ENCODE data around the gene BICD1.

The BICD1 gene

GRCh38 chr12:32344047-32344446 is 237.4 kb downstream of the BICD1 start:
- DNase-seq (ENCODE audit: low spot score): no peak

DNA sequence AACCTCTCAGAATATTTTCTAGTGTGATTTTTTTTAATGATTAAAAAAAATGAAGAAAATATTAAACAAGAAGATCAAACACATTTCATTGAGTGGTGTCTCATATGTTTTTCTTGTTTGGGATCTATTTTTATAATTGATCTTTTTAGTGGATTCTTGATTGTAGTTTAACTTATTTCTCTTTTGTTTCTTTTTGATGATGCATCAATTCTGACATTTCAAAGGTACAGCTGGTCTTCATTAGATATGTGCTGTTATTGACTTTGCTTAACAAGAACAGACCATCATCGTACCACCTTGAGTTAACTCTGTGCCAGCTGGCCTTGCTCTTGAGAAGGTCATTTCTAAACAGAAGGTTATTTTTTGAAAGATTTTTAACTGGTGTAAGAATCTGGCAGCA is 246.9 kb downstream of the BICD1 start:
- DNase-seq (ENCODE audit: low spot score): no peak

- DNase-seq (ENCODE audit: low spot score): no peak
Measured at GRCh38 chr12:32357601-32358249, 251.1 kb downstream of the BICD1 start.

DNA sequence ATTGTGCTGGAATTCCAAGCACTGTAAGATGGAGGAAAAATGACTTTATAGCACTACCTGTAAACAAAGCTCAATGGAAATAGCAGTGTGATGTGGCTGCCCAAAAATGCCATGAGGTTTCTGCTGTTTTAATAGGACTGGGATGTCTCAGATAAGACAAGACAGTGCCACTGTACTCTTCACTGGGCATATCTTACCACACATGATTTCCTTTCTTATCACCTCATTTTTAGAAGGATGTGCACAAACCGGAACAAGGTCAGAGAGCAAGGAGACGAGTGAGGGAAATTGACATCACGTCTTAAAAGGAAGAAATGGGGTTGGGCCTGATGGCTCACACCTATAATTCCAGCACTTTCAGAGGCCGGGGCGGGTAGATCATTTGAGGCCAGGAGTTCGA is 254.3 kb downstream of the BICD1 start:
- no peak for DNase-seq (ENCODE audit: low spot score)

DNA sequence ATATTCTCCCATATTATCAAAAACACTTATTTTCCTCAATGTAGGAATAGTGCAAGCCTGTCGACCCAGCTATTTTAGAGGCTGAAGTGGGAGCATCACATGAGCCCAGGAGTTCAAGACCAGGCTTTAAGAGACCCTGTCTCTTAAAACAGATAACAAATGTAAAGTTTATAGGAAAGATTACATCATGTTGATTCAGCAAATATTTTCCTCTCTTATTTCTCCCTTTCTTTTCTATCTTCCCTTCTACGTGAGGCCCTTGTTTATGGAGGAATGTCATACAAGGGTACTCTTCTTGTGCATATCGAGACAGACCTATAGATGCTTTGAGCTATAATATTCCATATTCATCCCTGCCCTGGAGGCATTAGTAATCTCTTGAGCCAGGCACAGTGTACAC is 256.2 kb downstream of the BICD1 start:
- no peak for DNase-seq (ENCODE audit: low spot score)

DNA sequence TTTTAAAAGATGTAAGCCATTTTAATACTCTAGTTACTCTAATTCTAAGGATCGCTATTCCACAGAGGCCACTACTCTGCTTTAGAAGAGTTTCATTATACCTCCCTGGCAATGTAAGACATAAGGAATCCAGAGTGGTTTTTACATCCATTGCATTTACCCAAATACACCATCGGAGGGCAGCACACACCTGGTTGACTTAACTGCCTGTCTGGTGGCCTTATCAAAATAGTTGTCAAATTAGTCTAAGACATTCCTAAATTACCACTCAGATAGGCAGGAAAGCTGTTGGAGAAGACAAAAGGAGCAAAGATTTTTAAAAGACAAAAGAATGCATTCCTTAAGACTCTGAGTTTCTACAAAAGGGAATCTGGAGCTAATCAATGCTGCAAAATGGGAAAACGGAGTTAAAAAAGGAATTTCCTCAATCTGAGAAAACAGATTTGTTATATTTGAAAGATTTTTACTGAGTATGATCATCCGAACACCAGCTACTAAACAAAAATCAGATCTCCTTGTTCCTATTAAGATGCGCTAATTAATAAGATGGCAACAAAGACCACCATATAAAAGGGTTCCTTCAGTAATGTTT is 258.9 kb downstream of the BICD1 start:
- peak; percentile 55 for DNase-seq (ENCODE audit: low spot score)

DNA sequence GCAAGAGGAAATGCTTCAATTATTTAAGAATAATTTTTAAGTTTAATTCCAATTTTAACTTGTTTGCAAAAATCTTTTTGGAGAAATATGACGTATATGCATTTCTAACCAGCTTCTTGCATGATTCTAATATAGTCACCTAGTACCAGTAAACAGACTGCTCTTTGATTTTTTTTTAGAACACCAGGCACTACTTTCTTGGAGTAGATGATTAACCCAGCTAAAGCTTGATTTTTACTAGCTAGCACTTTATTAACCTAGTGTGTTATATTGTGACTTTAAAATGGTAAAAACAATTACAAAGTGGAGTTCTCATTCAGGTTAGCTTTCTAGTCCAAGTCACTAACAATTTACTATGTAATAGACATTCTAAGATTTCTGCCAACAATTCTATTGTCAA is 260.1 kb downstream of the BICD1 start:
- DNase-seq (ENCODE audit: low spot score): no peak

GRCh38 chr12:32367381-32367780 is 260.7 kb downstream of the BICD1 start:
- DNase-seq (ENCODE audit: low spot score): no peak

DNA sequence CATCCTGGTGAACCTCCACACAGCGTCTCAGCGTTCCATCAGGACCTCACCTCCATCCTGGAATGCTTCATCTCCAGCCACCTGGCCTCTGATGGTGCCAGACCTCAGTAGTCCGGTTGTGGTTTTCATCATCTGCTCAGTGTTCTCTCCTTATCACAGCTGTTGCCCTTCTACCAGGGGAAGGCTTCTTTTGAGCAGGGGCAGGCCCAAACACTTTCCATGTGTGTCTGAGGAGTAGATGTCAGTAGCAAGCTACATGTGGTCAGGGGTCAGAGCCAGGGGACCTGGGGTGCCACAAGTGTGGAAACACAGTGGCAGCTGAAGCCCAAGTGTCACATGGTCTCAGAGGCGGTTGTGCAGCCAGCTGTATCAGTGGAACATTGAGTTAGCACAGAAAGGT is 262.6 kb downstream of the BICD1 start:
- DNase-seq (ENCODE audit: low spot score): no peak

DNA sequence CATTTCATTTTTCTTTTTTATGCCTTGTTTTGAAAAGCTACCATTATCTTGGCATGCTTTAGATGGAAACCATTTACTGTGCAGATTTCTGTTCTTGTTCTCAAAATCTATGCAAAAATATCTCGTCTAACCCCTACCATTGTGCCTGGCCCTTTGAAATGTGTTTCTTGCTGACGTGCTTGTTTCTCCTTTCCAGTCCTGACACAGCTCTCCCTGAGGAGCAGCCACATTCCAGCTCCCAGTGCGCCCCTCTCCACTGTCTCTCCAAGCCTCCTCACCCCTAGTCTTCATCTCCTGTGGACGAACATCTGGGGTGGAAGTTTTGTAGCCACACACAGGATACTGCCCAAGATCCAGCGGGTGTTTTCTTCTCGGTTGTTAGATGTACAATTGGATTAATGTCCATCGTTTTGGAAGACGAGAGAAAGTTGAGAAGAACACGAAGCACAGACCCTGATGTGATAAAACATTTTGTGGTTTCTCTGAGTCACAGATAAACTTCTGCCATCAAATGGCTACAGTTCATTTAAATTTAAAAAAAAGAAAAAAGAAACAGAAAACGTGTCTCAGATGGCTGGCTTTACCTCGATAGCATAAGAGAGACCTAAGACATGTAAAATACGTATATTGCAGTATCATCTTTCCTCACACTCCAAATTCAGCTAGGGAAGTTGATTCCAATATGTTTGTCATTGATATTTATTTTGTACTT is 270.9 kb downstream of the BICD1 start:
- DNase-seq (ENCODE audit: low spot score): no peak

DNA sequence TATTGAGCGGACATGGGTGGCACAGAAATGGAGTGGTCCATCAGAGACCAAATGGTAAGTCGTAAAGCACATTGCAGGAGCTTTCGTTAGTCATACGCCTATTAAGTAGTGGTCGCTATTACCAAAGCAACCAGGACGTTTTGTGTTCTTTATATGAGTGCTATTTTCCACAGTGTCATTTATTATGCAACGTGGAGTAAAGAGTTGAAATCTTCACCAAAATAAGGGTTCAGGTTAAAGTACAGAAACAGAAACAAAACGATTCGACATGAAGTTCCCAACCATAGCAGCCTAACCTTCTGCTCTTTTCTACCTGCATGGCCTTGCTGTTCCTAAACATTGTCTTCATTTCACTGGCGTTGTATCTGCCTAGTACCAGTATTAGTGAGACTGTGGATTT is 272.6 kb downstream of the BICD1 start:
- no peak for DNase-seq (ENCODE audit: low spot score)

GRCh38 chr12:32379667-32380066 is 273.0 kb downstream of the BICD1 start:
- no peak for DNase-seq (ENCODE audit: low spot score)

DNA sequence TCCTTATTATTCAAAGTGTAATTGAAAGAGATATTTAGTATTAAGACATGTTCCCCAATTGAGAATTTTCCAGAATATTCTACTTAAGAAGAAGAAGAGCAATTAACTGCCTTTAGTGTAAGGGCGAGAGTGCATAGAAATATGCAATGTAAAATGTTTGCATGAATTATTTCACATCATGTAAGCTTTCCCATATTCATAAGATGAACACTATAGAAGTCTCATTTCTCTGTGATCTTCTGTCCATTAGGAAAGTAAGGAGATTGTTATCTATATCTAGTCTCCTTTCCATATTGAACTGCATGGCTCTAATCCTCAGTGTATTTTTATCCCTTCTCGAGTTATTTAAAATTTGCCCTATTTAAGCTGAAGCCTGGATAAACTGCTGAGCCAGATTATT is 275.6 kb downstream of the BICD1 start:
- DNase-seq (ENCODE audit: low spot score): no peak

GRCh38 chr12:32390572-32391219 is 284.0 kb downstream of the BICD1 start:
- DNase-seq (ENCODE audit: low spot score): peak; percentile 21

GRCh38 chr12:32395026-32395425 is 288.4 kb downstream of the BICD1 start:
- DNase-seq (ENCODE audit: low spot score): no peak

- DNase-seq (ENCODE audit: low spot score): no peak
Measured at GRCh38 chr12:32397696-32398095, 291.0 kb downstream of the BICD1 start.

GRCh38 chr12:32398181-32398580 is 291.5 kb downstream of the BICD1 start:
- no peak for DNase-seq (ENCODE audit: low spot score)

- DNase-seq (ENCODE audit: low spot score): no peak
Measured at GRCh38 chr12:32398816-32399369, 292.2 kb downstream of the BICD1 start.

GRCh38 chr12:32399370-32400113 is 292.9 kb downstream of the BICD1 start, which contains the start of gene FGD4:
FGD4 (plus strand) TSS chr12:32399558.
- peak; percentile 54 for DNase-seq (ENCODE audit: low spot score)

DNA sequence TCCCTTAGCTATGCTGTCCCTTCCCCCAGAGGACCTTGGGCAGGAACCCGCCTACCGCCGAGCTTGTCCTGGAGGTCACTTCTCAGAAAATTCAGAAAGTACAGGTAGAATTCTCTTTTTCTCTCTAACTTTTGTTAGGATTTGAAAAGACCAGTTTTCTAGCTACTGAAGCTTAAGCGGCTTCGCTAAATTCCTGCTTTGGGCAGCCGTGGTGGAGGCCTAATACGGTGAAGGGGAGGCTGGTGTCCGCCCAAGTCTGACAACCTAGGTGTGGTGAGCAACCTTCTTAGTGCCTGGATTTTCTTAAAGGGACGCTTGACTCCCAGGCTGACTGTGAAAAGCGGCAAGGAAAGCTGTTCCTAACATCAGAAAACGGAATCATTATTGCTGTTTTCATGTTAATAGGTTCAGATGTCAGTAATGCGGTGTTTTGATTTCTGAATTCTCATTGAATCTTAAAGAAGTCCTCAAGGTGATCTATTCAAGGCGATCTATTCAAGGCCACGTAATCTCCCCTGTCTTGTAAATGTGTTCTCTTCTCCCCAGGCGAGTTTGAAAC is 293.5 kb downstream of the BICD1 start:
- no peak for DNase-seq (ENCODE audit: low spot score)

- no peak for DNase-seq (ENCODE audit: low spot score)
Measured at GRCh38 chr12:32400866-32401265, 294.2 kb downstream of the BICD1 start.

DNA sequence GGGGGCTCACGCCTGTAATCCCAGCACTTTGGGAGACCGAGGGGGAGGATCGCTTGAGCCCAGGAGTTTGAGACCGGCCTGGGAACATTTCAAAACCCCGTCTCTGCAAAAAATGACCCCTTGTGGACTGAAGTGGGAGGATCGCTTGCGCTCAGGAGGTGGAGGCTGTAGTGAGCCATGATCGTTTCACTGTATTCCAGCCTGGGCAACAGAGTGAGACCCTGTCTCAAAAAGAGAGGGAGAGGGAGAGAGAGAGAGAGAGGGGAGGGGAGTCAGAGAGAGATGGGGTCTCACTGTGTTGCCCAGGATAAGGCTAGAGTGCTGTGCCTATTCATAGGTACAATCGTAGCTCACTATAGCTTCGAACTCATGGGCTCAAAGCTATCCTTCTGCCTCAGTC is 295.5 kb downstream of the BICD1 start:
- DNase-seq (ENCODE audit: low spot score): no peak
